Measurements from ENCODE around the gene HYAL1.

DNA sequence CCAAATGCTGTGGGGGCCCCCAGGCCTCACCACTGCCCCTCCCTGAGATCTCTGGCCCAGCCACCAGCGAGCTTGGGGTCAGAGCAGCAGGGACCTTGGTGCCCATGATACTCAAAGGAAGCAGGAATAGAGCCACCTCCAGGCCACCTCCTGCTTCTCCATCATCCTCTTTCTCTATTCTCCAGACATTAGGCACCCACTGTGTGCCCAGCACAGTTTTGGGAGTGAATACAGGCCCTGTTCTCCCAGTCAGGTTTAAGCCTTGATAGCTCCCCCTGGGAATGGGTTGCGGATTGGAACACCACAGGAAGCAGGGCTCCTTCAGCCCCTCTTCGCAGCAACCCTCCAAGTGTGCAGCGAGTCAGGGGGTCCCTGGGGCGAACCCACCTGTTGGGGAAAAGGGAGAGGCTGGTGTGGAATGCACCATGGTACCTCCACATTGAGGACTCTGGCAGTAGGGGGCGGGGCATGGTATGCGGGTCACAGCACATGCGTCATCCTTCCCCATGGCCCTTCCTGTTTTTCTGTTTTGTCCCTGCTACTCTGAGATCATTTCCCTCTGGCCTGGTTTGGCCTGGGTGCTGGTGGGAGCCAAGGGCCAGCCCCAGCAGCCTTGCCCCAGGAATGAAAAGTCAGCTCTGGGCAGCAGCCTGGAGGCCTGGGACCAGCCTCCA, 48.7 kb downstream of the HYAL1 start:
- no peak for TF ChIP-seq OSR1 (CRISPR knock-in tag; IDR thresholded peaks at IDR 0.05)
- TF ChIP-seq GLIS3 (CRISPR knock-in tag; IDR thresholded peaks at IDR 0.05) = no peak
- TF ChIP-seq ARNTL (CRISPR knock-in tag; IDR thresholded peaks at IDR 0.05; ENCODE audit: borderline replicate concordance, low read depth) = no peak
- TF ChIP-seq ZFP3 (CRISPR knock-in tag; IDR thresholded peaks at IDR 0.05) = no peak
- TF ChIP-seq RARB (CRISPR knock-in tag; IDR thresholded peaks at IDR 0.05) = no peak
